AG09309 (cell line): ENCODE results near the gene PPP4R4.

ENCODE experiments used
- DNase-seq: peaks from one replicate; pipeline ENCODE4 v3.0.0-alpha.2; 2010; ENCODE audit warnings: low read depth
- H3K4me3 ChIP-seq: 2 replicates; pipeline ENCODE4 v1.5.1; 2011; ENCODE audit warnings: mild to moderate bottlenecking, low read depth, low read length, moderate library complexity; ENCODE audit not compliant: control insufficient read depth
- TF ChIP-seq, protein P1 (sequence below): IDR thresholded peaks from 2 replicates; pipeline ENCODE4 v1.5.1; 2011; ENCODE audit warnings: mild to moderate bottlenecking, low read depth, low read length, inconsistent platforms; ENCODE audit not compliant: insufficient read depth, control insufficient read depth; ENCODE audit errors: missing control alignments

Gene PPP4R4

GRCh38 chr14:94175747-94176146 is 1.6 kb downstream of the PPP4R4 start:
- DNase-seq: no peak
- H3K4me3 ChIP-seq: no peak overlapping the region
- TF ChIP-seq, protein P1, sequence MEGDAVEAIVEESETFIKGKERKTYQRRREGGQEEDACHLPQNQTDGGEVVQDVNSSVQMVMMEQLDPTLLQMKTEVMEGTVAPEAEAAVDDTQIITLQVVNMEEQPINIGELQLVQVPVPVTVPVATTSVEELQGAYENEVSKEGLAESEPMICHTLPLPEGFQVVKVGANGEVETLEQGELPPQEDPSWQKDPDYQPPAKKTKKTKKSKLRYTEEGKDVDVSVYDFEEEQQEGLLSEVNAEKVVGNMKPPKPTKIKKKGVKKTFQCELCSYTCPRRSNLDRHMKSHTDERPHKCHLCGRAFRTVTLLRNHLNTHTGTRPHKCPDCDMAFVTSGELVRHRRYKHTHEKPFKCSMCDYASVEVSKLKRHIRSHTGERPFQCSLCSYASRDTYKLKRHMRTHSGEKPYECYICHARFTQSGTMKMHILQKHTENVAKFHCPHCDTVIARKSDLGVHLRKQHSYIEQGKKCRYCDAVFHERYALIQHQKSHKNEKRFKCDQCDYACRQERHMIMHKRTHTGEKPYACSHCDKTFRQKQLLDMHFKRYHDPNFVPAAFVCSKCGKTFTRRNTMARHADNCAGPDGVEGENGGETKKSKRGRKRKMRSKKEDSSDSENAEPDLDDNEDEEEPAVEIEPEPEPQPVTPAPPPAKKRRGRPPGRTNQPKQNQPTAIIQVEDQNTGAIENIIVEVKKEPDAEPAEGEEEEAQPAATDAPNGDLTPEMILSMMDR: no peak

- DNase-seq: no peak
- TF ChIP-seq, protein P1: no peak
- H3K4me3 ChIP-seq: no peak overlapping the region
Measured at GRCh38 chr14:94176808-94177207, 2.7 kb downstream of the PPP4R4 start.

DNA sequence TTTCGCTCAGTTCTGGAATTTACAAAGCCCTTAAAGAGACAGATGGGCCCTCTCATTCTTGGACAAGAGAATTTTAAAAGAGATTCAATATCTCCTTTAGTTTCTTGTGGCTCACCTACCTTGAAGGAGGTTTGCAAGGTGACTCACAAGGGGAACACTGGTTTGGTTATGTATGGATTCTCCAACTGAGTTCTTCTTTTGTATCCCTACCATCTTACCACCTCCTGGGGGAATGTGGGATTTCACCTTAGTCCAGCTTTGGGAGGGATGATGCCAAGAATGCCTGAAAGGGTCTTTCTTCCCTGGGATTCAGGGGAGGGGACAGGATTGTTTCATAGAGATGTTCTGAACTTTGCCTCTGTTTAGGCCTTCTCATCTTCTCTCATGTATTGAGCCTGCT is 3.7 kb downstream of the PPP4R4 start:
- no peak for DNase-seq
- H3K4me3 ChIP-seq: no peak overlapping the region
- TF ChIP-seq, protein P1: no peak

GRCh38 chr14:94179244-94179643 is 5.1 kb downstream of the PPP4R4 start:
- no peak for DNase-seq
- H3K4me3 ChIP-seq: no peak overlapping the region
- TF ChIP-seq, protein P1: no peak

GRCh38 chr14:94180655-94181271 is 6.6 kb downstream of the PPP4R4 start:
- TF ChIP-seq, protein P1: peak; percentile 47
- DNase-seq: no peak
- H3K4me3 ChIP-seq: no peak overlapping the region

DNA sequence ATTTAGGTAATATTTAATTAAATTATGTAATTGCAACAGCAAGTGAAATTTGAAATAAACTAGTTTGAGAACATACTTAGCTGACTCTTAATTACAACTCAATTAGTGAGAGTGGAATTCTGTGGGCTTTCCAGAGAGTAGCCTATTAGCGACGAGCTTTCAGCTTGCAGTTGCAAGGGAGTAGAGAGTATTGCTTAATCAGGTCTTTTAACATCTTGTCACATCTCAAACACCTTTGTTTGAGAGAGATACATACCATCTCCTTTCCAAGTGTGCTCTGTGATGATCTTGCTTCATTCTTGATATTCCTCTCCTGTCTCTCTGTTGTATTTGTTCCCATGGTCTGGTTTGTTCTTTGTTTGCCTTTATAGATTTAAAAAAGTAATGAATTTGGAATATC is 7.7 kb downstream of the PPP4R4 start:
- TF ChIP-seq, protein P1: no peak
- no peak overlapping the region for H3K4me3 ChIP-seq
- DNase-seq: no peak
